Lung (tissue), 12 donors: ENCODE measurements around the gene SLC46A2. TPM values are rescaled to one million over a fixed set of nuclear protein-coding genes. Genes with fewer than 3 reads are reported as not detected.

Experiments used
- ATAC-seq: fragments of 200-7000 bp; cut with Tn5 transposase; one replicate; pipeline ENCODE4 v1.9.1; 2020; ENCODE audit warnings: moderate number of reproducible peaks; ENCODE audit not compliant: insufficient read depth, low FRiP score
- DNase-seq, 3 donors: peaks; one replicate each; pipeline ENCODE4 v3.0.0-alpha.2; 2013 to 2017
- H3K27ac ChIP-seq, 2 donors: one replicate each; pipeline ENCODE4 v1.5.1; 2013; ENCODE audit warnings: mild to moderate bottlenecking in 2 of 2, moderate library complexity in 2 of 2, control low read depth in 1 of 2, inconsistent platforms in 1 of 2, low read depth in 1 of 2, low read length in 1 of 2
- H3K27me3 ChIP-seq, 3 donors: one replicate each; pipeline ENCODE4 v1.5.1; 2013; ENCODE audit warnings: low read length in 2 of 3; ENCODE audit not compliant: control insufficient read depth in 3 of 3, insufficient read depth in 3 of 3
- H3K36me3 ChIP-seq, 4 donors: one replicate each; pipeline ENCODE4 v1.5.1; 2013; ENCODE audit warnings: low read length in 4 of 4, mild to moderate bottlenecking in 1 of 4, moderate library complexity in 1 of 4; ENCODE audit not compliant: control insufficient read depth in 4 of 4, insufficient read depth in 4 of 4
- H3K4me1 ChIP-seq, 5 donors: one replicate each; pipeline ENCODE4 v1.5.1; 2013; ENCODE audit warnings: low read length in 5 of 5, mild to moderate bottlenecking in 2 of 5, moderate library complexity in 1 of 5; ENCODE audit not compliant: control insufficient read depth in 5 of 5, insufficient read depth in 5 of 5
- H3K4me3 ChIP-seq: one replicate; pipeline ENCODE4 v1.5.1; 2013; ENCODE audit warnings: mild to moderate bottlenecking, control low read depth, moderate library complexity
- H3K9ac ChIP-seq, 2 donors: one replicate each; pipeline ENCODE4 v1.5.1; 2013; ENCODE audit warnings: low read length in 2 of 2, control low read depth in 1 of 2; ENCODE audit not compliant: insufficient read depth in 1 of 2
- H3K9me3 ChIP-seq, 4 donors: one replicate each; pipeline ENCODE4 v1.5.1; 2013; ENCODE audit warnings: low read length in 3 of 4, mild to moderate bottlenecking in 1 of 4, moderate library complexity in 1 of 4; ENCODE audit not compliant: control insufficient read depth in 4 of 4, insufficient read depth in 3 of 4
- CTCF ChIP-seq: IDR thresholded peaks from 2 replicates; pipeline ENCODE4 v1.5.1; 2012; ENCODE audit warnings: mild to moderate bottlenecking; ENCODE audit errors: control extremely low read depth, extremely low read depth
- WGBS, 2 donors: extraction: QIAGEN DNeasy Blood & Tissue Kit; methylation state at CpG; one replicate each; pipeline ENCODE4 v1.1.7; 2013; 5-methylcytosine and 5-hydroxymethylcytosine counted together
- polyA plus RNA-seq, 2 donors: library from polyadenylated mRNA; stranded (reverse); fragments of 200-250 nt; gene quantifications; one replicate each; pipeline ENCODE4 v1.2.1, GENCODE V29; 2013
- total RNA-seq, 2 donors: library from RNA; depleted of rRNA in 1 of 2; stranded (reverse); fragments of >200 nt in 1 of 2; gene quantifications; one replicate each; pipeline ENCODE4 v1.2.1, GENCODE V29; 2014 to 2021
- donor health status: control.
- donor health status: control.
- donor health status: Bipolar disorder and iron deficiency.
- donor health status: healthy.
- donor health status: DM: yes; HTN: yes; CAD: no.

SLC46A2 gene
- total and polyA plus RNA-seq, 4 donors = 0.20 to 18.5 (median 13.6) TPM

- Histone ChIP-seq H3K36me3 (no peaks in the 10 kb centered on the region), H3K4me1 (no peaks in the 10 kb centered on the region), H3K27ac (no peak overlapping the region), H3K9me3 (peaks cover 0 to 3% (median 0%) of the 10 kb centered on the region in 4 donors), H3K4me3 (no peak overlapping the region), H3K9ac (no peak overlapping the region), H3K27me3 (peaks cover 0 to 8% (median 5%) of the 10 kb centered on the region in 3 donors)
- no peak for TF ChIP-seq CTCF
- DNase-seq (peak in 2 of 3 donors; percentile 28 to 48), ATAC-seq (no peak)
- 35 to 40% methylated on average over 8 of the region's 8 CpGs for WGBS, 2 donors
These were observed 34.5 kb upstream of the SLC46A2 start for GRCh38 chr9:112925058-112925641.

GRCh38 chr9:112921549-112921948, 30.9 kb upstream of the SLC46A2 start:
- no peak for ATAC-seq

GRCh38 chr9:112917987-112918362, 27.3 kb upstream of the SLC46A2 start:
- no peak overlapping the region for H3K9ac ChIP-seq
- no peak for DNase-seq

More at GRCh38 chr9:112921549-112921948, 30.9 kb upstream of the SLC46A2 start:
- no peak for TF ChIP-seq CTCF
- H3K27ac ChIP-seq = no peak overlapping the region
- peak in 2 of 3 donors; percentile 50 to 61 for DNase-seq
- 36 to 42% methylated on average over 3 of the region's 3 CpGs for WGBS, 2 donors
- H3K4me3 ChIP-seq = no peak overlapping the region
- no peak overlapping the region for H3K9ac ChIP-seq
- H3K9me3 ChIP-seq = no peaks in the 10 kb centered on the region
- no peaks in the 10 kb centered on the region for H3K36me3 ChIP-seq
- peaks cover 0 to 9% (median 8%) of the 10 kb centered on the region in 3 donors for H3K27me3 ChIP-seq
- no peaks in the 10 kb centered on the region for H3K4me1 ChIP-seq

More at GRCh38 chr9:112917987-112918362, 27.3 kb upstream of the SLC46A2 start:
- WGBS, 2 donors = 69 to 90% methylated on average over 1 of the region's 1 CpG
- H3K27ac ChIP-seq = no peak overlapping the region
- H3K9me3 ChIP-seq = no peaks in the 10 kb centered on the region
- no peaks in the 10 kb centered on the region for H3K4me1 ChIP-seq
- no peak for ATAC-seq
- TF ChIP-seq CTCF = no peak
- H3K36me3 ChIP-seq = no peaks in the 10 kb centered on the region
- no peak overlapping the region for H3K4me3 ChIP-seq
- peaks cover 0 to 4% (median 4%) of the 10 kb centered on the region in 3 donors for H3K27me3 ChIP-seq
